K562 (cell line): ENCODE results near the gene ACBD6. TPM values are rescaled to one million over a fixed set of nuclear protein-coding genes. Genes with fewer than 3 reads are reported as not detected.
A peak's percentile ranks its signal among the peaks of the same experiment; 100 is the strongest.

ENCODE experiments used
- ATAC-seq: fragments of 200-7000 bp; cut with Tn5 transposase; 3 replicates; pipeline ENCODE4 v1.9.1; 2020; ENCODE audit warnings: moderate library complexity
- BruUV-seq: library from RNA; stranded (reverse); fragments of 400-500 nt; replicated peaks from 2 replicates; lab custom pipeline; 2021; lab: Mats Ljungman, UMichigan
- CTCF ChIA-PET: fragments of 300-600 bp; formaldehyde crosslinking; extraction: SDS; loops from one replicate; lab custom pipeline; 2021; ENCODE audit warnings: low intra/inter-chr PET ratio; lab: Yijun Ruan, JAX
- POLR2A ChIA-PET: fragments of 300-600, 350-650 bp; sonication (Branson Sonifier 250); formaldehyde crosslinking; extraction: SDS; loops from one replicate; lab custom pipeline; 2021; ENCODE audit warnings: antibody characterized with exemption, inconsistent platforms; lab: Yijun Ruan, JAX
- DNase-seq, 4 experiments: peaks; one replicate each; pipeline versions ENCODE4 v3.0.0 to v3.0.0-alpha.2; 2011 to 2018; ENCODE audit warnings: low spot score in 3 of 4, mixed read lengths in 3 of 4; ENCODE audit errors: extremely low read depth in 1 of 4
- FAIRE-seq: peaks from 2 replicates; lab custom pipeline; 2011; peaks lifted over from hg19 to GRCh38; lab: Jason Lieb, UNC
- H2AFZ ChIP-seq: 2 replicates; pipeline ENCODE4 v1.6.0; 2011; ENCODE audit warnings: low read depth, low read length, control low read depth, inconsistent platforms
- H3K27ac ChIP-seq: fragments of 200-600 bp; 3 replicates; pipeline ENCODE4 v1.8.0; 2011; ENCODE audit warnings: low read depth, mild to moderate bottlenecking, control low read depth, inconsistent platforms, low read length, moderate library complexity, mixed read lengths; ENCODE audit errors: extremely low read depth
- H3K27me3 ChIP-seq, 2 experiments: fragments of 300-600 bp in 1 of 2; 2 replicates in 1 of 2; 3 replicates in 1 of 2; pipeline versions ENCODE4 v1.6.0 to v1.8.0; 2011; ENCODE audit warnings: inconsistent platforms in 2 of 2, low read length in 2 of 2, mild to moderate bottlenecking in 1 of 2, mixed read lengths in 1 of 2, moderate library complexity in 1 of 2; ENCODE audit not compliant: control insufficient read depth in 2 of 2, insufficient read depth in 2 of 2
- H3K36me3 ChIP-seq: fragments of 300-600 bp; 3 replicates; pipeline ENCODE4 v1.8.0; 2011; ENCODE audit warnings: mild to moderate bottlenecking, low read length, inconsistent platforms; ENCODE audit not compliant: control insufficient read depth, insufficient read depth
- H3K4me1 ChIP-seq, 2 experiments: fragments of 200-600 bp in 1 of 2; replicated peaks in 1 of 2; 2 replicates in 1 of 2; 3 replicates in 1 of 2; pipeline versions ENCODE4 v1.5.1 to v1.8.0; 2011; ENCODE audit warnings: inconsistent platforms in 2 of 2, low read length in 2 of 2, mild to moderate bottlenecking in 1 of 2, mixed read lengths in 1 of 2, moderate library complexity in 1 of 2; ENCODE audit not compliant: control insufficient read depth in 2 of 2, insufficient read depth in 2 of 2
- H3K4me2 ChIP-seq: 2 replicates; pipeline ENCODE4 v1.6.1; 2011; ENCODE audit warnings: low read length, control low read depth, inconsistent platforms, mixed read lengths; ENCODE audit not compliant: insufficient read depth
- H3K4me3 ChIP-seq: fragments of 200-600 bp; sonication (generic), shearing (Covaris generic); 2 replicates; pipeline ENCODE4 v1.5.1; 2016; ENCODE audit warnings: control low read depth, inconsistent platforms
- H3K79me2 ChIP-seq: fragments of 200-600 bp; 3 replicates; pipeline ENCODE4 v1.8.0; 2011; ENCODE audit warnings: low read length, inconsistent platforms; ENCODE audit not compliant: control insufficient read depth, insufficient read depth
- H3K9ac ChIP-seq, 2 experiments: 2 replicates each; pipeline versions ENCODE4 v1.6.0 to v1.6.1; 2011; ENCODE audit warnings: low read depth in 2 of 2, low read length in 2 of 2, control low read depth in 1 of 2, inconsistent platforms in 1 of 2, mild to moderate bottlenecking in 1 of 2, mixed read lengths in 1 of 2; ENCODE audit not compliant: insufficient read depth in 1 of 2
- H3K9me1 ChIP-seq: one replicate; pipeline ENCODE4 v1.6.0; 2011; ENCODE audit warnings: inconsistent platforms, mild to moderate bottlenecking, low read length, moderate library complexity; ENCODE audit not compliant: control insufficient read depth, insufficient read depth
- H3K9me3 ChIP-seq: replicated peaks from 2 replicates; pipeline ENCODE4 v1.5.1; 2011; ENCODE audit warnings: low read depth, low read length, inconsistent platforms; ENCODE audit not compliant: control insufficient read depth, insufficient read depth
- H4K20me1 ChIP-seq: replicated peaks from 2 replicates; pipeline ENCODE4 v1.6.1; 2011; ENCODE audit warnings: low read length, inconsistent platforms, mixed read lengths; ENCODE audit not compliant: control insufficient read depth, insufficient read depth
- ATF1 ChIP-seq, 2 experiments: fragments of 450-650 bp in 1 of 2; IDR thresholded peaks; 2 replicates each; pipeline ENCODE4 v1.6.1; 2016; ENCODE audit warnings: missing compliant biosample characterization in 1 of 2, missing genetic modification characterization in 1 of 2
- FOXJ3 ChIP-seq: sonication (generic); formaldehyde crosslinking; IDR thresholded peaks from 2 replicates; pipeline ENCODE4 v1.4.0; 2020; ENCODE audit warnings: mild to moderate bottlenecking, missing genetic modification reagents
- GATA2 ChIP-seq: sonication (generic); formaldehyde crosslinking; IDR thresholded peaks from 2 replicates; pipeline ENCODE4 v1.4.0; 2020; ENCODE audit warnings: mild to moderate bottlenecking, missing genetic modification reagents
- POLR2B ChIP-seq: fragments of 450-650 bp; IDR thresholded peaks from 2 replicates; pipeline ENCODE4 v1.6.1; 2018; ENCODE audit warnings: low read depth; ENCODE audit not compliant: partially characterized antibody
- ZNF121 ChIP-seq: sonication (generic); formaldehyde crosslinking; conservative IDR thresholded peaks from 2 replicates; pipeline ENCODE4 v1.8.0; 2022; ENCODE audit warnings: missing genetic modification reagents
- ZNF3 ChIP-seq: fragments of 250-450 bp; sonication (Bioruptor Pico); IDR thresholded peaks from 2 replicates; pipeline ENCODE4 v1.5.0; 2021; ENCODE audit warnings: mild to moderate bottlenecking, moderate library complexity
- whole genome bisulfite sequencing: fragments of 100-300 bp; shearing (Covaris generic); methylation state at CpG from one replicate; pipeline ENCODE4 v1.1.6; 2016; ENCODE audit warnings: low coverage, mixed read lengths; ENCODE audit not compliant: insufficient coverage; ENCODE audit errors: missing lambda C conversion rate; 5-methylcytosine and 5-hydroxymethylcytosine counted together
- in situ Hi-C: fragments of 300-500 bp; cut with MboI; formaldehyde crosslinking; loops from 4 replicates; pipeline ENCODE4 v1.15.0; 2018; ENCODE audit warnings: inconsistent platforms, mixed read lengths
- intact Hi-C: fragments of 100-400 bp; cut with micrococcal nuclease; formaldehyde crosslinking; loops from 2 replicates; pipeline ENCODE4 v1.14.2; 2022
- polyA plus RNA-seq, 8 experiments: library from polyadenylated mRNA; depleted of rRNA in 4 of 8; stranded (reverse) in 5 of 8; unstranded in 3 of 8; fragments of >200 nt; fragmentation: Nextera tagmentation in 2 of 8; fragmentation: Illumina TruSeq in 1 of 8; extraction: Ambion mirVana in 2 of 8; extraction: Trizol in 1 of 8; gene quantifications; 2 replicates each; pipeline versions ENCODE4 v1.2.1 to v1.2.3, GENCODE V29; 2011 to 2014; ENCODE audit warnings: inconsistent platforms in 1 of 8, missing spikeins in 1 of 8
- total RNA-seq, 7 experiments: library from RNA; depleted of rRNA in 6 of 7; stranded (reverse); fragments of >200 nt in 6 of 7; fragmentation: Illumina TruSeq in 2 of 7; extraction: Trizol in 2 of 7; gene quantifications; 2 replicates each; pipeline versions ENCODE4 v1.2.1 to v1.2.3, GENCODE V29; 2011 to 2021; ENCODE audit warnings: low replicate concordance in 1 of 7
- TF ChIP-seq, protein P1 (sequence below): fragments of 450-650 bp; IDR thresholded peaks from 2 replicates; pipeline ENCODE4 v1.6.1; 2017; ENCODE audit warnings: mild to moderate bottlenecking, moderate library complexity
- TF ChIP-seq, protein P2 (sequence below): sonication (generic); IDR thresholded peaks from 2 replicates; pipeline ENCODE4 v1.6.1; 2016

ACBD6 gene
- total and polyA plus RNA-seq, 9 of the 15 experiments (the other 6 are each of a cell fraction or from before 2014, with no cell fraction given), result 16.9 to 107 (median 77.7) TPM

DNA sequence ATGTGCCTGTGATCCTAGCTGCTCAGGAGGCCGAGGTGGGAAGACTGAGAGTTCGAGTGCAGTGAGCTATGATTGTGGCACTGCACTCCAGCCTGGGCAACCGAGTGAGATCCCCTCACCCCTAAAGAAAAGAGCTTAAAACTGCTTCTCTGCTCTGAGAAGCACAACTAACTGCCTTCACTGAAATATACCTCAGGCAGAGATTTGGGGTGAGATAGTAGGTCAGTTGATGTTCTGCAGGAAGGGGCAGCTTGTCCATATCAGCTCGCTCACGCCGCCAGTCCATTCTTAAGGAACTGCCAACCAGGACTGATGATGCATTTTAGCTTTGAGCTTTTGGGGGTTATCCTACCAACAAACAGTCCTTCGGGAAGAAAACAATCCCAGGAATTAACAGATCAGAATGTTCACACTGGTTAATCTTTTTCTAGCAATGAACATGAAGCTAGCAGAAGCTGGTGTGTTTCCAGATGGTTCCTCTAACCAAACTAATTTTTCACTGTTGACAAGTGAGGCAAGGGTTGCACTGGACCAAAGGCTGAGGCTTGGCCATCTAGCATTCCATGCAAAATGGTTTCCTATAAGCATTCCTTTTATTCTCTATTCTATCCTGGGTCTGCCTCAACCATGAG, 240.7 kb downstream of the ACBD6 start:
- no peak overlapping the region for H2AFZ ChIP-seq
- FAIRE-seq (peak; percentile 56), DNase-seq (no peak), ATAC-seq (0 out of 3 replicates have a peak, but pooled peaks have one; percentile 8)
- H3K4me3 ChIP-seq, result no peak overlapping the region
- no peaks in the 10 kb centered on the region; the same call in 1 of the 2 replicates for H4K20me1 ChIP-seq
- H3K27ac ChIP-seq, result no peak overlapping the region
- BruUV-seq, result no TSS peak
- peaks cover 0 to 33% of the 10 kb centered on the region in 2 experiments; a peak in 1 of 5 replicates for H3K4me1 ChIP-seq
- intact Hi-C loops, result no loop called here
- no peaks in the 10 kb centered on the region for H3K79me2 ChIP-seq
- no peaks in the 10 kb centered on the region for H3K9me3 ChIP-seq
- in situ Hi-C loops, result loop anchor here (25.0 kb wide), 1 partner anchor 901 kb away; no protein-coding TSS in a partner anchor
- peak; percentile 27; the same call in 1 of the 2 replicates for TF ChIP-seq ZNF121 (CRISPR knock-in tag)
- no peak for TF ChIP-seq ZNF3 (CRISPR knock-in tag)
- no peak for TF ChIP-seq POLR2B
- TF ChIP-seq, protein P1, sequence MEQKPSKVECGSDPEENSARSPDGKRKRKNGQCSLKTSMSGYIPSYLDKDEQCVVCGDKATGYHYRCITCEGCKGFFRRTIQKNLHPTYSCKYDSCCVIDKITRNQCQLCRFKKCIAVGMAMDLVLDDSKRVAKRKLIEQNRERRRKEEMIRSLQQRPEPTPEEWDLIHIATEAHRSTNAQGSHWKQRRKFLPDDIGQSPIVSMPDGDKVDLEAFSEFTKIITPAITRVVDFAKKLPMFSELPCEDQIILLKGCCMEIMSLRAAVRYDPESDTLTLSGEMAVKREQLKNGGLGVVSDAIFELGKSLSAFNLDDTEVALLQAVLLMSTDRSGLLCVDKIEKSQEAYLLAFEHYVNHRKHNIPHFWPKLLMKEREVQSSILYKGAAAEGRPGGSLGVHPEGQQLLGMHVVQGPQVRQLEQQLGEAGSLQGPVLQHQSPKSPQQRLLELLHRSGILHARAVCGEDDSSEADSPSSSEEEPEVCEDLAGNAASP, result no peak
- TF ChIP-seq GATA2 (CRISPR knock-in tag), result peak; percentile 68
- TF ChIP-seq FOXJ3 (CRISPR knock-in tag), result no peak
- TF ChIP-seq ATF1 (CRISPR knock-in tag; IDR thresholded peaks at IDR 0.05), result no peak
- no peak for TF ChIP-seq ATF1 (tag; IDR thresholded peaks at IDR 0.05)
- TF ChIP-seq, protein P2, sequence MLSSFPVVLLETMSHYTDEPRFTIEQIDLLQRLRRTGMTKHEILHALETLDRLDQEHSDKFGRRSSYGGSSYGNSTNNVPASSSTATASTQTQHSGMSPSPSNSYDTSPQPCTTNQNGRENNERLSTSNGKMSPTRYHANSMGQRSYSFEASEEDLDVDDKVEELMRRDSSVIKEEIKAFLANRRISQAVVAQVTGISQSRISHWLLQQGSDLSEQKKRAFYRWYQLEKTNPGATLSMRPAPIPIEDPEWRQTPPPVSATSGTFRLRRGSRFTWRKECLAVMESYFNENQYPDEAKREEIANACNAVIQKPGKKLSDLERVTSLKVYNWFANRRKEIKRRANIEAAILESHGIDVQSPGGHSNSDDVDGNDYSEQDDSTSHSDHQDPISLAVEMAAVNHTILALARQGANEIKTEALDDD, result 0 out of 2 replicates have a peak, but pooled peaks have one; percentile 15
- H3K9ac ChIP-seq, result peak overlapping the region in 1 of 2 experiments; percentile 39; a peak in 1 of 4 replicates
- POLR2A ChIA-PET, result interaction anchor here (0.7 to 3.4 kb wide), 9 partner anchors 9 to 333 kb away, joined by 3 to 14 read pairs (median 5); no protein-coding TSS in a partner anchor
- CTCF ChIA-PET, result no interaction called here
- no peak overlapping the region for H3K4me2 ChIP-seq
- H3K36me3 ChIP-seq, result no peaks in the 10 kb centered on the region
- 1% methylated on average over 7 of the region's 7 CpGs for WGBS
- H3K27me3 ChIP-seq, result peaks cover 47 to 76% of the 10 kb centered on the region in 2 experiments
- H3K9me1 ChIP-seq, result peaks cover 3% of the 10 kb centered on the region
